Hematopoietic multipotent progenitor cell treated with erythropoietin and hydrocortisone succinate and interleukin-3 and kit ligand, for 6 days (in vitro differentiated cells): ENCODE data around the gene CEP83.
"Not testable (repeated sequence)": the region's sequence is repeated elsewhere in the genome, so short reads cannot be mapped to it uniquely, and the experiment has no call there.

Source experiments
- DNase-seq: peaks from one replicate; pipeline ENCODE4 v3.0.0-alpha.2; 2015

The CEP83 gene

DNA sequence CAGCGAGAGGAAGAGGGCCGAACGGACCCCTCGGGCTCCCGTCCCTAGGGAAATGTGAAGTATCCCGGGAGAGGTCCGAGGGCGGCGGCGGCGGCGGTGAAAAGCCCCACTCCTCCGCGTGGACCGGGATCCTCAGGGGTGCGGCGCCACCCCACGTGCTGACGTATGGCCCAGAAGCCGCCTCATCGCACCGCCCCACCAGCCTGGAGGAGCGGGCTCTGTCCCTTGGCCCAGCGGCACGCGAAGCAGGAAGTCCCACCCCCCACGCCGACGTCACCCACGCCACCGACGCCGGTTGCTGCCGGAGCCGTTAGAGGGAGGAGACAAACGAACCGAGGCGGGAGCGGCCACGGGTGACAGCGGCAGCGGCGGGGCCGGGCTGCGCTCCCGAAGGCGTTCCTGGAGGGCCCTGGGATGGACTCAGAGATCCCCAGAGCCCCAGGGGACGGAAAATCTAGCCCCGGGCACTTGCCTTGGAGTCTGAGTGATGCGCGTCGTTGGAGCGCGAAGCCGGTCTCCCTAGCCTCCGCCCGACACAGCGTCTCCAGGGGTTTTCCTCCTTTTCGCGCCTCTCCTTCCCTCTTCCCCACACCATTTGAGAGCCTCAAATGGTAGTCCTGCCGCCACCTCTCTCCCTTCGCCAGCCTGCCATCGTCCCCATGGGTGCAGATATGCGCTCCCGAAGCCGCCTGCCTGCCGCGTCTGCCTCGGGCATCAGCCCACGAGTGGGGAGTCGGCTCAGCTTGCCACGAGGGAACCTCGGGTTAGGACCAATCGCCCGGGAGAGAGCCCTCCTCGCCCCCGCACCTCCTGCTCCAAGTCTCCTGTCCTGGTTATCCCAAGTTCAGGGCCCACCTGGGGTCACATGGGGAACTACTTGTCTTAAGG, at the start of gene CEP83:
Gene CEP83, minus strand, starts transcription at position 140 of the 888 bp plus-strand sequence. CDS start 47,377 bp downstream, outside the sequence.
- DNase-seq: peak; percentile 97

- no peak for DNase-seq
These were observed 49.6 kb upstream of the CEP83 start for GRCh38 chr12:94509317-94509716.

DNA sequence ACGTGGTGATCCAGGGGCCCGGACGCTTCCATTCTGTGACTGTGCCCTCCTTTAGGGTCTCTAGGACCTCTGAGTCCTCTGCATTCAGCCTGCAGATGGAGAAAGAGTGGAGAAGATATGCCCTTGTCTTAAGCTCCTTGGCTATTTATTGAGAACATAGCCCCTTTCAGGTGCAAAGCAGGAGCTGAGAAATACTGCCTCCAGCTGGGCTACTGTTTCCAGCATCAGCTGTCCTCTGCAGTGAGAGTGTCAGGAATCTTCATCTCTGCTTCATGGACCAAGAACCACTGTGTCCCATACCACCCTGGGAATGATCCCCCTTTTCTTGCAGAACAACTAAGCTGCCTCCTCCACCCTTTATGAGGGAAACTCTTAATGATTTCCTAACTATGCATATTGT, 47.8 kb upstream of the CEP83 start:
- no peak for DNase-seq

- DNase-seq: no peak
These were observed 44.7 kb upstream of the CEP83 start for GRCh38 chr12:94504386-94504785.

DNA sequence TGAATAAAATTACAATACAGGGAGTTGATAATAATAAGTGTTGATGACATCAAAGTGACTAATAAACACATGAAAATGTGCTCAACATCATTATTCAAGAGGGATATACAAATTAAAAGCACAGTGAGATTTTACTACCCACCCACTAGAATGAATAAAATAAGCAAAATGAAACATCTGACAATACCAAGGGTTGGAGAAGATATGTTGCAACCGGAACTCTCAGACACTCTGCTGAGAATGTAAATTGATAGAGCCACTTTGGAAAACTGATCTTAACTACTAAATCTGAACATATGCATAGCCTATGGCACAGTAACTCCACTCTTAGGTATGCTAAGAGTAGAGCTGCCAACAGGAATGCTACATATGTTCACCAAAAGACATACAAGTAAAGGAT, 44.0 kb upstream of the CEP83 start:
- DNase-seq: no peak

DNA sequence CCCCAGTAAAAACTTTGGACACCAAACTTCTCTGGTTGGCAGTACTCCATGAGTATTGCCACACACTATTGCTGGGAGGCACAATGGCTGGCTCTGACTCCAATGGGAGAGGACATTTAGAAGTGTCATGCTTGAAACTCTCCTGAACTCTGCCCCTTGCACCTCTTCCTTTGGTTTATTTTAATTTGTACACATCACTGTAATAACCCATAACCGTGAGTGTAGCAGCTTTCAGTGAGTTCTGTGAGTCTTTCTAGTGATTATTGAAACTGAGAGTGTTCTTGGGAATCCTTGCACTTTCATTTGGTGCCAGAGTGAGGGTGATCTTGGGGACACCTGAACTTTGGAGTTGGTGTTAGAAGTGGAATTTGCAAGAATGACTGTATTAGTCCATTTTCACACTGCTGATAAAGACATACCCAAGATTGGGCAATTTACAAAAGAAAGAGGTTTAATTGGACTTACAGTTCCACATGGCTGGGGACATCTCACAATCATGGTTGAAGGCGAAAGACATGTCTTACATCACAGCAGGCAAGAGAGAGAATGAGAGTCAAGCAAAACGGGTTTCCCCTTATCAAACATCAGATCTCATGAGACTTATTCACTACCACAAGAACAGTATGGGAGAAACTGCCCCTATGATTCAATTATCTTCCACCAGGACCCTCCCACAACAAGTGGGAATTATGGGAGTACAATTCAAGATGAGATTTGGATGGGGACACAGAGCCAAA, 41.3 kb upstream of the CEP83 start:
- no peak for DNase-seq

GRCh38 chr12:94498698-94499097, 39.0 kb upstream of the CEP83 start:
- no peak for DNase-seq

DNA sequence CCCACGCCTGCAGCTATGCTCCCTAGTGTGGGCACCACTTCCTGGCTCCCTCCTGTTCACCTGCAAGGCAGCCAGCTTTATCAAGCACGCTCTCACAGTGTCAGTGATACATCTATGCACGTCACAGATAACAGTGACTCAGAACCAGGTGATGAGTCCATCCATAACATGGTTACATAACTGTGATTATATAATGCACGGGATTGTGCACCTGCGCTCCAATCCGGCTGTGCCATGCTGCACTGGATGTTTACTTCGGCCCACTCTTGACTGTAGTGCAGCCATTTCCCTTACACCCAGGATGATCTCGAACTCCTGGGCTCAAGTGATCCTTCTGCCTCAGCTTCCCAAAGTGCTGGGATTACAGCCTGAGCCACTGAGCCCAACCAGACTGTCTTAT, 38.4 kb upstream of the CEP83 start:
- no peak for DNase-seq

GRCh38 chr12:94495445-94496115, 35.9 kb upstream of the CEP83 start:
- DNase-seq: no peak

DNA sequence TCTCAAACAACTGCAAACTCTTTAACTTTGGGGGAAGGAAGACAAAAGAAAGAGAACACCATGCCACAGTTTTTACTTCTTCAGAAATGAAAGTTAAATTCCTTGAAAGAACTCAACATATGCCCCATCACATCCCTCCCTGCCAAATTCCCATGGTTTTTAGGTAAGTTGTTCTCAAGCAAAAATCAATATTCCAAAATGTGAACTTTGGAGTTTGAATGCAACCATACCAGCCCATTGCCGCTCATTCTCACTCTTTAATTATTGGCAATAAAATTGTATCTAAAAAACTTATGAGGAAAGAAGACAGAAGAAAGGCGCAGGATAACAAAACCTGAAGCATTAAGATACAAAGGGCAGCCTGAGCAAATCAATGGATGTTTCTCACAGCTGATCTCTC, 31.8 kb upstream of the CEP83 start:
- no peak for DNase-seq

GRCh38 chr12:94488463-94488862, 28.8 kb upstream of the CEP83 start:
- no peak for DNase-seq

DNA sequence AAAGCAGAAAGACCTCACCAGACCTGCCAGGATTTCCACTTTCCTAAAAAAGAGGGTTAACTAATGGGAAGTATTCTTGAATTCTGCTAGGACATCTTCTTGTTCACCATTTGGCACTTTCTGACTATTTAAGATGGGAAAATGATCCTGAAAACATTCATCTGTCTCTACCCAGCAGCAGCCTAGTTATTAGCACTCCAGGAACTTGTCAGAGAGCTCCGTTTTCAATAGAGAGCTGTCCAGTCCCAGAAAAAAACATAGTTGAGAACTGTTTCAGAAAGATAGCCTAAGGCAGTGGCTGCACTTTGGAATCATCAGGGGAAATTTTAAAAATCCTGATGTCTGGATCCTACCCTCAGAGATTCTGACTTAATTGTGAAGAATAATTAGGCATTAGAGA, 22.1 kb upstream of the CEP83 start:
- no peak for DNase-seq

DNA sequence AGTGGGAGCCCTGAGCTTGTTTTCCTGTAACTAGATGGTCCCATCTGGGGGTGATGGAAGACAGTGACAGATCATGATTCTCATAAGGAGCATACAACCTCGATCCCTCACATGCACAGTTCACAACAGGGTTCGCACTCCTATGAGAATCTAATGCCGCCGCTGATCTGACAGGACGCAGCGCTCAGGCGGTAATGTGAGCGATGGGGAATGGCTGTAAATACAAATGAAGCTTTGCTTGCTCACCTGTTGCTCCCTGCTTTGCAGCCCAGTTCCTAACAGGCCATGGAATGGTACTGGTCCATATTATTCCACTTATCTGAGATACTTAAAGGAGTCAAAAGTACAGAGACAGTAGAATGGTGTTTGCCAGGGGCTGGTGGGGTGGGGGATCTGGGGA, 9.9 kb upstream of the CEP83 start:
- DNase-seq: no peak

- DNase-seq: no peak
These were observed 921 bp upstream of the CEP83 start for GRCh38 chr12:94460616-94460959.

DNA sequence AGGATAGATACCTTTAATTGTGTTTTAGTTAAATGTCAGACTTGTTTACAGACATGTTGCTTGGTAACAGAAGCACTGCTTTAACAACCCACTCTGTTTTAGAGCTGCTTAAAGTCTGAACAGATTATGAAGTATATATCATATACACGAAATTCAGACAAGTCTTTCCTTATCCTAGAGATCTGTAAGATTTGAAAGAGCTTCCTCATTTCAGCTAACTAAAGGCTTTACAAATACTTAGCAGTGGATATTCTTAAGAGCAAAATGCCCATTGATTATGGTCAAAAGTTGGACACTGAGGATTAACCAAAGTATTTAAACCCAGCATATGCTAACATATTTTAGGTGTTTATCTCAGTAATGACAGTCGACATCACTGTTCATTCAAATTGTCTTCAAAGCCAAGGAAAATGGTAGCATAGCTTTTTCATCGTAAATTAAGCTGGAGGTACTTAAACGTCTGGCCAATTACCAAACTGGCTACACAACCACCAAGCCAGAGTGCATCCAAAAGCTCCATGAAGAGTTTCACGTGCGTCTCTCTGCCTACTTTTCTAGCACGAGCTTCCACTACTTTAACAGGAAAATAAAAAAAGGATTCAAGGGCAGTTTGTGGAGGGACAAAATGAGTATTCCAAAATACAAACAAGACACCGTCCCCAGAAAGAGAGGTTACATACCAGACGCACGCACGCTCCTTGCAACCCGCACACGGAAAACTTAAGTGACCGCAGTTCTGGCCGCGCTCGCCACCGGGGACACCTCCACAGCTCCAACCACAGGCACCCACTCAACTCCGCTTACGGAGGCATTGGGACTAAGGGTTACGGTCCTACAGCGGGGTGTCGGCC, 565 bp downstream of the CEP83 start:
- peak; percentile 50 for DNase-seq

DNA sequence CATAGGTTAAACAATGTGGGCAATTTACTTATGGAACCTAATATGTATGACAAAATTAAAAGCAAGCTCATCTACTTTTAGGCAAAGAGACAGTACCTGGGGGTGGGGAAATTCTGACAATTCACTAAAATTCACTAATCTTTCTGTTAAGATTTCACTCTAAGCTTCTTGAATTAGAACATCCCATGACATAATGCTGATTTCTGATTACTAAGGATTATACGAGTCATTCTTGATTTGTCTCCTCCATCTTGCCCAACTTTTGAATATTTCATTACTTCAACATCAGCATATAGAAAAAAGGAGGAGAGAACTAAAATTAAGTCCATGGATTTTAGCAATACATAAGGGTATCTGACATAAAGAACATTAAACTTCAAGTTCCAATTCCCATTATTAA, 2.4 kb downstream of the CEP83 start:
- no peak for DNase-seq

DNA sequence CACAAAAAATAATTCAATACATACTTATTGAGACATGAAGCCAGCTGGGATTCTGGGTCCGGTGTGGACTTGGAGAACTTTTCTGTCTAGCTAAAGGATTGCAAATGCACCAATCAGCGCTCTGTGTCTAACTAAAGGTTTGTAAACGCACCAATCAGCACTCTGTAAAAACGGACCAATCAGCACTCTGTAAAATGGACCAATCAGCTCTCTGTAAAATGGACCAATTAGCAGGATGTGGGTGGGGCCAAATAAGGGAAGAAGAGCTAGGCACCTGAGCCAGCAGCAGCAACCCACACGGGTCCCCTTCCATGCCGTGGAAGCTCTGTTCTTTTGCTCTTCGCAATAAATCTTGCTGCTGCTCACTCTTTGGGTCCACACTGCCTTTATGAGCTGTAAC, 5.3 kb downstream of the CEP83 start:
- not testable (repeated sequence) for DNase-seq

DNA sequence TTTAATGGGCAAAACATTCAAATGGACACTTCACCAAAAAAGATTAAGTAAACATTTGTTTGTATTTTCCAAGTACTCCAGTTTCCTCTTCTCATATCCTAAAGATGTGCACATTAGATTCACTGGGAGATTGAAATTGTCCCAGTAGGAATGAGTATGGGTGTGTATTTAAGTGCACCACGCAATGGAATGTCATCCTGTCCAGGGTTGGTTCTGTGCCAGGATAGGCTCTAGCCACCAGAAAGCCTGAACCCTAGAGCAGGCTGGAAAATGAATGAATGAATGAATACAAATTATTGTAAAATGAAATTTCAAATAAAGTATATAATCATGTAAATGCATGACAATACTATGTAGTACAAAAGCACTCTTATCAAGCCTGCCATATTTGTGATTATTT, 14.0 kb downstream of the CEP83 start:
- no peak for DNase-seq

GRCh38 chr12:94437303-94437702, 22.4 kb downstream of the CEP83 start:
- DNase-seq: no peak

GRCh38 chr12:94435511-94435927, 24.1 kb downstream of the CEP83 start:
- DNase-seq: peak; percentile 81

DNA sequence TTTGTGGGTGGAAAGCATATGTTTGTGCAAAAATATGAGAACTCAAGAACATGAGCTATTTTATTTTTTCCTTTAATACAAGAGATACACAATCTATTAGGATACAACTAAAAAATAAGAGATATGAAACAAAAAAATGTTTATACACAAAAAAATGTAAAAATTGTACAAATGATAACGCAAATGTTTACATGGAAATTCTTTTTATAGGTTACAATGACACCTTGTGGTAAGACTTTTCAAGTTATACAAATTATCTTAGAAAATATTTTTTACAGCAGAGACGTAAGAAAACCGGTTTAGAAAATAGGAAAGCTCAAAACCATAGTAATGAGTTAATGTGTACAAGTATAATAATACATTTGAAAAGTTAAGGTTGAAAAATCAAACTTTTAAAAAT, 25.5 kb downstream of the CEP83 start:
- DNase-seq: peak; percentile 49

DNA sequence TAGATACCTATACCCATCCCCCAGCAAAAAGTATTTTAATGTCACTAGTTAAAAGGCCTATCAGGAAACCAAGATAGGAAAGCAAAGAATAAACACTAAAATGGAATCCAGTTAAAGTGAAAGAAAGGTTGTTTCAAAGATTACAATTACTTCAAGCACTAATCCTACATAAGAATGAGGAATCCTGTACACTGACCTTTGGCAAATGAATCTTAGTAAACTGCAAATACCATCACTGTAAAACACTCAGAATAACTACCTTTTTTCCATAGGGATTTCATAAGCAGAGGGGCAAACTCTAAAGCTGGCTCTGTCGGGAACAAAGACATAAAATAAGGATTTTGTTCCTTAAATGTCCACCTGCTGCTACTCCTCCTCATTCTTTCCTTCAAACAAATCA, 25.9 kb downstream of the CEP83 start:
- no peak for DNase-seq

DNA sequence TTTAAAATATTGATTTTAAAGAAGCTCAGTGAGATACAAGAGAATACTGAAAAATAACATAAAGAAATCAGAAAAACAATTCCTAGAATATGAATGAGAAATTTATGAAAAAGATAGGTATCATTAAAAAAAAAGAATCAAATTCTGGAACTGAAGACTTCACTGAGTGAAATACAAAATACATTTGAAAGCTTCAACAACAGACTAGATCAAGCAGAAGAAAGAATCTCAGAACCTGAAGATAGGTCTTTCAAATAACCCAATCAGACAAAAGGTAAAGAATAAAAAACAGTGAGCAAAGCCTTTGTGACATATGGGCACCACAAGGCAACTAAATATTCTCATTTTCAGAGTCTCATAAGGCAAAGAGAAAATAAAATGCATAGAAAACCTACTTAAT, 29.4 kb downstream of the CEP83 start:
- no peak for DNase-seq
